GM10266 (cell line): ENCODE measurements around the gene OGG1.

ENCODE experiments used
- DNase-seq: peaks from one replicate; pipeline ENCODE4 v3.0.0; 2012; ENCODE audit errors: extremely low spot score
- CTCF ChIP-seq: IDR thresholded peaks from 2 replicates; pipeline ENCODE4 v1.5.1; 2012; ENCODE audit warnings: mild to moderate bottlenecking, low read depth; ENCODE audit not compliant: control insufficient read depth, insufficient read depth; ENCODE audit errors: missing control alignments

The OGG1 gene

DNA sequence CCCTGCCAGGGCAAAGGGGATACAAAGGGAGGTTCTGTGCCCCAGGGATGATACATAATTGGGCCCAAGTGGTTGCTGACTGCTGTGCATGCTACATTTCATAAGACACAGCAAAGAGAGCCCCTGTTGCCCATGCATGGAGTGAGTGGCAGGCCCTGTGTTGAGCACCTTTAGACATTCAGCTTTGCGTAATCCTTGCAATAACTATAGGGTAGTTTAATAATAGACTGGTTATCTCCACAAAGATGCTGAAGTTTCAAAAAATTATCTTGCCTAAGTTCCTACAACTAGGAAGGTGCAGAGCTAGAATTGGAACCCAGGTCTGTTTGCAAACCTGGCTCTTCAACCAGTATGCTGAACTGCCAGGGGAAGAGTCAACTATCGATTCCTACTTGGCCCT, 1.7 kb upstream of the OGG1 start:
- DNase-seq: no peak
- no peak for TF ChIP-seq CTCF

- DNase-seq: no peak
- TF ChIP-seq CTCF: no peak
Measured at GRCh38 chr3:9749296-9749644, 482 bp upstream of the OGG1 start.

GRCh38 chr3:9750556-9751411, 1.0 kb downstream of the OGG1 start:
- no peak for DNase-seq
- no peak for TF ChIP-seq CTCF

GRCh38 chr3:9754678-9755077, 4.9 kb downstream of the OGG1 start:
- DNase-seq: no peak
- TF ChIP-seq CTCF: no peak

GRCh38 chr3:9757427-9757826, 7.7 kb downstream of the OGG1 start:
- no peak for DNase-seq
- no peak for TF ChIP-seq CTCF

- no peak for TF ChIP-seq CTCF
- no peak for DNase-seq
Measured at GRCh38 chr3:9760779-9761505, 11.2 kb downstream of the OGG1 start.

- DNase-seq: no peak
- no peak for TF ChIP-seq CTCF
Measured at GRCh38 chr3:9761919-9762318, 12.2 kb downstream of the OGG1 start.
